HepG2 (cell line): Measurements from ENCODE around the gene SLC66A3. TPM values are rescaled to one million over a fixed set of nuclear protein-coding genes. Genes with fewer than 3 reads are reported as not detected.

Experiments
- ATAC-seq: fragments of 200-7000 bp; cut with Tn5 transposase; 3 replicates; pipeline ENCODE4 v1.9.1; 2020; ENCODE audit warnings: mild to moderate bottlenecking, moderate library complexity
- Bru-seq: library from RNA; stranded (reverse); fragments of 400-500 nt; gene quantifications from one replicate; lab custom pipeline; 2021; lab: Mats Ljungman, UMichigan
- BruChase-seq, 2 experiments: library from RNA; stranded (reverse); fragments of 400-500 nt; gene quantifications; one replicate each; lab custom pipeline; 2021; lab: Mats Ljungman, UMichigan
- BruUV-seq: library from RNA; stranded (reverse); fragments of 400-500 nt; replicated peaks from 2 replicates; lab custom pipeline; 2021; lab: Mats Ljungman, UMichigan
- CTCF ChIA-PET: fragments of 300-600 bp; formaldehyde crosslinking; extraction: SDS; loops from one replicate; lab custom pipeline; 2021; ENCODE audit warnings: low total read pairs, inconsistent platforms, low intra/inter-chr PET ratio; lab: Yijun Ruan, JAX
- POLR2A ChIA-PET: fragments of 350-600 bp; sonication (Branson Sonifier 250); formaldehyde crosslinking; loops from one replicate; lab custom pipeline; 2020; ENCODE audit warnings: antibody characterized with exemption, inconsistent platforms; lab: Yijun Ruan, JAX
- DNase-seq: peaks from one replicate; pipeline ENCODE4 v3.0.0-alpha.2; 2015; ENCODE audit warnings: low spot score
- FAIRE-seq: peaks from 3 replicates; lab custom pipeline; 2011; peaks lifted over from hg19 to GRCh38; lab: Jason Lieb, UNC
- H2AFZ ChIP-seq: one replicate; pipeline ENCODE4 v1.6.1; 2011; ENCODE audit warnings: low read length, inconsistent platforms
- H3K27ac ChIP-seq: fragments of 300-600 bp; 3 replicates; pipeline ENCODE4 v1.8.0; 2011; ENCODE audit warnings: mixed run types, mild to moderate bottlenecking, mixed read lengths, low read length, inconsistent platforms; ENCODE audit not compliant: insufficient read depth; ENCODE audit errors: extremely low read length
- H3K27me3 ChIP-seq, 2 experiments: fragments of 200-600 bp in 1 of 2; 2 replicates in 1 of 2; 3 replicates in 1 of 2; pipeline versions ENCODE4 v1.6.0 to v1.8.0; 2011; ENCODE audit warnings: low read length in 2 of 2, mild to moderate bottlenecking in 2 of 2, moderate library complexity in 2 of 2, inconsistent platforms in 1 of 2; ENCODE audit not compliant: insufficient read depth in 2 of 2, control insufficient read depth in 1 of 2
- H3K36me3 ChIP-seq, 2 experiments: fragments of 200-600 bp in 1 of 2; replicated peaks in 1 of 2; 2 replicates in 1 of 2; 3 replicates in 1 of 2; pipeline versions ENCODE4 v1.5.1 to v1.8.0; 2011; ENCODE audit warnings: low read length in 2 of 2, inconsistent platforms in 1 of 2; ENCODE audit not compliant: insufficient read depth in 2 of 2, control insufficient read depth in 1 of 2
- H3K4me1 ChIP-seq: 2 replicates; pipeline ENCODE4 v1.5.1; 2012; ENCODE audit warnings: low read length, inconsistent platforms; ENCODE audit not compliant: insufficient read depth
- H3K4me2 ChIP-seq: 2 replicates; pipeline ENCODE4 v1.6.0; 2011; ENCODE audit warnings: low read depth, low read length, inconsistent platforms
- H3K4me3 ChIP-seq, 3 experiments: fragments of 200-600 bp in 1 of 3; sonication (generic), shearing (Covaris generic) in 1 of 3; replicated peaks in 1 of 3; 2 replicates each; pipeline ENCODE4 v1.5.1; 2011 to 2016; ENCODE audit warnings: low read length in 3 of 3, inconsistent platforms in 2 of 3, low read depth in 2 of 3, mild to moderate bottlenecking in 2 of 3, control low read depth in 1 of 3, mixed read lengths in 1 of 3; ENCODE audit not compliant: insufficient read depth in 1 of 3
- H3K79me2 ChIP-seq: one replicate; pipeline ENCODE4 v1.6.1; 2011; ENCODE audit warnings: low read length, inconsistent platforms; ENCODE audit not compliant: insufficient read depth
- H3K9ac ChIP-seq: 2 replicates; pipeline ENCODE4 v1.6.0; 2011; ENCODE audit warnings: mild to moderate bottlenecking, low read depth, low read length, inconsistent platforms; ENCODE audit not compliant: insufficient read depth
- H3K9me3 ChIP-seq: 2 replicates; pipeline ENCODE4 v1.5.1; 2012; ENCODE audit warnings: mild to moderate bottlenecking, low read length
- H4K20me1 ChIP-seq: 2 replicates; pipeline ENCODE4 v1.6.0; 2011; ENCODE audit warnings: inconsistent platforms, mild to moderate bottlenecking, low read length, moderate library complexity; ENCODE audit not compliant: insufficient read depth
- FOXO4 ChIP-seq: sonication (generic); formaldehyde crosslinking; conservative IDR thresholded peaks from 2 replicates; pipeline ENCODE4 v1.8.1; 2023; ENCODE audit warnings: missing genetic modification reagents
- HOXA3 ChIP-seq: sonication (generic); formaldehyde crosslinking; IDR thresholded peaks from 2 replicates; pipeline ENCODE4 v1.5.0; 2020; ENCODE audit warnings: missing genetic modification reagents
- NR2F6 ChIP-seq, 2 experiments: IDR thresholded peaks; 2 replicates each; pipeline ENCODE4 v1.6.1; 2016; ENCODE audit warnings: antibody characterized with exemption in 1 of 2, mild to moderate bottlenecking in 1 of 2
- YY1 ChIP-seq: IDR thresholded peaks from 2 replicates; pipeline ENCODE4 v1.6.1; 2011; ENCODE audit warnings: low read length, low read depth, moderate library complexity, mild to moderate bottlenecking; ENCODE audit not compliant: insufficient read depth, insufficient replicate concordance
- ZNF17 ChIP-seq: sonication (generic); formaldehyde crosslinking; IDR thresholded peaks from 2 replicates; pipeline ENCODE4 v1.5.0; 2020; ENCODE audit warnings: mild to moderate bottlenecking, missing genetic modification reagents
- ZNF343 ChIP-seq: sonication (generic); formaldehyde crosslinking; IDR thresholded peaks from 2 replicates; pipeline ENCODE4 v1.4.0; 2020; ENCODE audit warnings: mild to moderate bottlenecking, missing genetic modification reagents
- ZNF468 ChIP-seq: sonication (generic); formaldehyde crosslinking; IDR thresholded peaks from 2 replicates; pipeline ENCODE4 v1.8.0; 2022; ENCODE audit warnings: mild to moderate bottlenecking, moderate library complexity, missing genetic modification reagents
- ZNF709 ChIP-seq: sonication (generic); formaldehyde crosslinking; IDR thresholded peaks from 2 replicates; pipeline ENCODE4 v1.5.0; 2020; ENCODE audit warnings: mild to moderate bottlenecking, missing genetic modification reagents
- ZNF768 ChIP-seq: sonication (generic); formaldehyde crosslinking; IDR thresholded peaks from 2 replicates; pipeline ENCODE4 v1.4.0; 2020; ENCODE audit warnings: missing genetic modification reagents
- WGBS: methylation state at CpG from one replicate; pipeline ENCODE4 v1.1.6; 2017; ENCODE audit warnings: low lambda C conversion rate; 5-methylcytosine and 5-hydroxymethylcytosine counted together
- in situ Hi-C: cut with HindIII; loops from 2 replicates; pipeline ENCODE4 v1.10.0; 2017; ENCODE audit warnings: low pct_unique_long_range_greater_than_20kb; ENCODE audit not compliant: extremely low pct_ligation_motif_present
- intact Hi-C: fragments of 100-400 bp; cut with micrococcal nuclease; formaldehyde crosslinking; loops from one replicate; pipeline ENCODE4 v1.10.0; 2022; ENCODE audit not compliant: unreplicated experiment
- long read RNA-seq, 2 experiments: library from RNA in 1 of 2; library from polyadenylated mRNA in 1 of 2; stranded (forward) in 1 of 2; unstranded in 1 of 2; transcript quantifications; one replicate each; pipeline ENCODE4 v2.0.0, GENCODE V29; 2019 to 2022
- polyA minus RNA-seq, 3 experiments: library from RNA; depleted of rRNA, polyadenylated mRNA; stranded (reverse); fragments of >200 nt; gene quantifications; 2 replicates each; pipeline ENCODE4 v1.2.3, GENCODE V29; 2011; ENCODE audit warnings: low replicate concordance in 1 of 3
- polyA plus RNA-seq, 8 experiments: library from polyadenylated mRNA; depleted of rRNA in 3 of 8; stranded (reverse) in 7 of 8; unstranded in 1 of 8; fragments of >200 nt; fragmentation: Illumina TruSeq in 4 of 8; extraction: Trizol in 4 of 8; gene quantifications; 2 replicates each; pipeline versions ENCODE4 v1.2.1 to v1.2.3, GENCODE V29; 2011 to 2016; ENCODE audit warnings: low read depth in 4 of 8, missing spikeins in 1 of 8, mixed read lengths in 1 of 8; ENCODE audit not compliant: insufficient read depth in 1 of 8
- total RNA-seq, 5 experiments: library from RNA; depleted of rRNA; stranded (reverse); fragments of >200 nt; fragmentation: Illumina TruSeq; extraction: Trizol; gene quantifications; 2 replicates each; pipeline ENCODE4 v1.2.3, GENCODE V29; 2016; ENCODE audit warnings: low read depth in 1 of 5
- TF ChIP-seq, protein P1 (sequence below): conservative IDR thresholded peaks from 2 replicates; pipeline ENCODE4 v1.6.1; 2018; ENCODE audit warnings: missing genetic modification reagents
- TF ChIP-seq, protein P2 (sequence below): sonication (generic); formaldehyde crosslinking; IDR thresholded peaks from 2 replicates; pipeline ENCODE4 v1.4.0; 2020; ENCODE audit warnings: missing genetic modification reagents, mild to moderate bottlenecking, borderline replicate concordance

SLC66A3 gene
- total RNA-seq (2016; rRNA removed; fragmentation: Illumina TruSeq; extraction: Trizol): 1.5 and 2.2 TPM in 2 replicates
- total RNA-seq (2016; cell fraction: cytosol; rRNA removed; fragmentation: Illumina TruSeq; extraction: Trizol; ENCODE audit: low read depth): 0.71 and 1.4 TPM in 2 replicates
- 1.8 TPM in 2 replicates for total RNA-seq (2016; cell fraction: insoluble cytoplasmic fraction; rRNA removed; fragmentation: Illumina TruSeq; extraction: Trizol)
- 2.2 and 2.8 TPM in 2 replicates for total RNA-seq (2016; cell fraction: membrane; rRNA removed; fragmentation: Illumina TruSeq; extraction: Trizol)
- total RNA-seq (2016; cell fraction: nucleus; rRNA removed; fragmentation: Illumina TruSeq; extraction: Trizol): 1.3 and 2.1 TPM in 2 replicates
- polyA plus RNA-seq (2011; rRNA removed): 3.7 and 5.0 TPM in 2 replicates
- polyA plus RNA-seq (2011; cell fraction: cytosol; rRNA removed): 3.7 and 4.6 TPM in 2 replicates
- polyA plus RNA-seq (2011; cell fraction: nucleus; rRNA removed): 1.2 and 1.6 TPM in 2 replicates
- 2.1 and 2.2 TPM in 2 replicates for polyA plus RNA-seq (2012)
- polyA plus RNA-seq (2016; cell fraction: cytosol; fragmentation: Illumina TruSeq; extraction: Trizol; ENCODE audit: low read depth): 1.4 and 2.5 TPM in 2 replicates
- 1.7 TPM in 2 replicates for polyA plus RNA-seq (2016; cell fraction: insoluble cytoplasmic fraction; fragmentation: Illumina TruSeq; extraction: Trizol; ENCODE audit: low read depth)
- polyA plus RNA-seq (2016; cell fraction: membrane; fragmentation: Illumina TruSeq; extraction: Trizol; ENCODE audit: low read depth): 2.2 and 2.4 TPM in 2 replicates
- polyA plus RNA-seq (2016; cell fraction: nucleus; fragmentation: Illumina TruSeq; extraction: Trizol; ENCODE audit: insufficient read depth, low read depth): 1.5 and 3.4 TPM in 2 replicates
- polyA minus RNA-seq (2011; rRNA and poly(A)+ RNA removed; ENCODE audit: low replicate concordance): 11.8 and 11.9 TPM in 2 replicates
- polyA minus RNA-seq (2011; cell fraction: cytosol; rRNA and poly(A)+ RNA removed): 1.6 and 1.7 TPM in 2 replicates
- polyA minus RNA-seq (2011; cell fraction: nucleus; rRNA and poly(A)+ RNA removed): 0.90 and 2.4 TPM in 2 replicates
- percentile 27 among the genes with signal in this experiment for Bru-seq, nascent RNA
- BruChase-seq, experiment 1, labeled RNA remaining after a 6-hour chase: percentile 29 among the genes with signal in this experiment
- BruChase-seq, experiment 2, labeled RNA remaining after a 2-hour chase: percentile 25 among the genes with signal in this experiment
- long read RNA-seq, experiment 1, partial matches to known transcripts: 0 of 3 reads
- long read RNA-seq, experiment 1, other reads (novel, unspliced or antisense): 1 of 3 reads
- long read RNA-seq, experiment 2, partial matches to known transcripts: 0 of 6 reads
- long read RNA-seq, experiment 2, other reads (novel, unspliced or antisense): 6 of 6 reads

- DNase-seq: peak; percentile 78
- Histone ChIP-seq H3K36me3 (no peaks in the 10 kb centered on the region), H3K27ac (peak within 1 kb of the TSS; percentile 38), H3K4me1 (peaks cover 56% of the 10 kb centered on the region), H3K27me3 (peaks cover 6 to 58% of the 10 kb centered on the region in 2 experiments; a peak in 4 of 5 replicates), H3K9me3 (no peaks in the 10 kb centered on the region), H3K4me3 (peak within 1 kb of the TSS; percentile 64 to 86 (median 65)), H2AFZ (peak within 1 kb of the TSS; percentile 78), H3K9ac (peak within 1 kb of the TSS; percentile 64), H3K79me2 (no peaks in the 10 kb centered on the region), H4K20me1 (no peaks in the 10 kb centered on the region), H3K4me2 (peak within 1 kb of the TSS; percentile 90)
- no peak for FAIRE-seq
- in situ Hi-C loops (no loop called here), intact Hi-C loops (loop anchor here (2.0 kb wide), 1 partner anchor 23 kb away; a partner anchor contains a TSS)
- ChIA-PET POLR2A (interaction anchor here (1.0 to 2.1 kb wide), 10 partner anchors 11 to 343 kb away, joined by 3 to 18 read pairs (median 4); partner anchors contain the start of genes PDIA6 and ROCK2), CTCF (interaction anchor here (0.7 kb wide), 1 partner anchor 24 kb away, joined by 3 read pairs; no protein-coding TSS in a partner anchor)
- WGBS: 6% methylated on average over 36 of the region's 71 CpGs
- TSS peak; percentile 71 for BruUV-seq
- ATAC-seq: peak; percentile 80
- TF ChIP-seq YY1 (peak; percentile 64), NR2F6 (IDR thresholded peaks at IDR 0.05) (no peak), NR2F6 (CRISPR knock-in tag; IDR thresholded peaks at IDR 0.05) (no peak), ZNF768 (CRISPR knock-in tag) (peak; percentile 72; the same call in 1 of the 2 replicates), ZNF468 (no peak), FOXO4 (CRISPR knock-in tag) (0 out of 2 replicates have a peak, but pooled peaks have one; percentile 82), ZNF17 (CRISPR knock-in tag) (no peak), ZNF343 (peak; percentile 85; the same call in 1 of the 2 replicates), HOXA3 (CRISPR knock-in tag) (peak; percentile 69), ZNF709 (CRISPR knock-in tag) (peak; percentile 84; the same call in 1 of the 2 replicates)
- TF ChIP-seq, protein P1, sequence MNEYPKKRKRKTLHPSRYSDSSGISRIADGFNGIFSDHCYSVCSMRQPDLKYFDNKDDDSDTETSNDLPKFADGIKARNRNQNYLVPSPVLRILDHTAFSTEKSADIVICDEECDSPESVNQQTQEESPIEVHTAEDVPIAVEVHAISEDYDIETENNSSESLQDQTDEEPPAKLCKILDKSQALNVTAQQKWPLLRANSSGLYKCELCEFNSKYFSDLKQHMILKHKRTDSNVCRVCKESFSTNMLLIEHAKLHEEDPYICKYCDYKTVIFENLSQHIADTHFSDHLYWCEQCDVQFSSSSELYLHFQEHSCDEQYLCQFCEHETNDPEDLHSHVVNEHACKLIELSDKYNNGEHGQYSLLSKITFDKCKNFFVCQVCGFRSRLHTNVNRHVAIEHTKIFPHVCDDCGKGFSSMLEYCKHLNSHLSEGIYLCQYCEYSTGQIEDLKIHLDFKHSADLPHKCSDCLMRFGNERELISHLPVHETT: peak; percentile 79; the same call in 1 of the 2 replicates
- TF ChIP-seq, protein P2, sequence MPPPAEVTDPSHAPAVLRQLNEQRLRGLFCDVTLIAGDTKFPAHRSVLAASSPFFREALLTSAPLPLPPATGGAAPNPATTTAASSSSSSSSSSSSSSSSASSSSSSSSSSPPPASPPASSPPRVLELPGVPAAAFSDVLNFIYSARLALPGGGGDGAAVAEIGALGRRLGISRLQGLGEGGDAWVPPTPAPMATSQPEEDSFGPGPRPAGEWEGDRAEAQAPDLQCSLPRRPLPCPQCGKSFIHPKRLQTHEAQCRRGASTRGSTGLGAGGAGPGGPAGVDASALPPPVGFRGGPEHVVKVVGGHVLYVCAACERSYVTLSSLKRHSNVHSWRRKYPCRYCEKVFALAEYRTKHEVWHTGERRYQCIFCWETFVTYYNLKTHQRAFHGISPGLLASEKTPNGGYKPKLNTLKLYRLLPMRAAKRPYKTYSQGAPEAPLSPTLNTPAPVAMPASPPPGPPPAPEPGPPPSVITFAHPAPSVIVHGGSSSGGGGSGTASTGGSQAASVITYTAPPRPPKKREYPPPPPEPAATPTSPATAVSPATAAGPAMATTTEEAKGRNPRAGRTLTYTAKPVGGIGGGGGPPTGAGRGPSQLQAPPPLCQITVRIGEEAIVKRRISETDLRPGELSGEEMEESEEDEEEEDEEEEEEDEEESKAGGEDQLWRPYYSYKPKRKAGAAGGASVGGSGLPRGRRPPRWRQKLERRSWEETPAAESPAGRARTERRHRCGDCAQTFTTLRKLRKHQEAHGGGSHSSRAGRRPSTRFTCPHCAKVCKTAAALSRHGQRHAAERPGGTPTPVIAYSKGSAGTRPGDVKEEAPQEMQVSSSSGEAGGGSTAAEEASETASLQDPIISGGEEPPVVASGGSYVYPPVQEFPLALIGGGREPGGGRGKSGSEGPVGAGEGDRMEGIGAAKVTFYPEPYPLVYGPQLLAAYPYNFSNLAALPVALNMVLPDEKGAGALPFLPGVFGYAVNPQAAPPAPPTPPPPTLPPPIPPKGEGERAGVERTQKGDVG (CRISPR knock-in tag): peak; percentile 74; the same call in 1 of the 2 replicates
Measured at GRCh38 chr2:11155381-11156035, at the start of gene SLC66A3. Gene SLC66A3 (plus strand): TSS chr2:11155467. CDS start chr2:11155547, 80 bp downstream.
